ENCODE data around the gene TRIM63. TPM values are rescaled to one million over a fixed set of nuclear protein-coding genes. Genes with fewer than 3 reads are reported as not detected.
A peak's percentile ranks its signal among the peaks of the same experiment; 100 is the strongest.

The TRIM63 gene
- total and polyA plus RNA-seq, 9 of the 15 experiments (the other 6 are each of a cell fraction or from before 2014, with no cell fraction given) = 0.08 to 0.57 (median 0.36) TPM

DNA sequence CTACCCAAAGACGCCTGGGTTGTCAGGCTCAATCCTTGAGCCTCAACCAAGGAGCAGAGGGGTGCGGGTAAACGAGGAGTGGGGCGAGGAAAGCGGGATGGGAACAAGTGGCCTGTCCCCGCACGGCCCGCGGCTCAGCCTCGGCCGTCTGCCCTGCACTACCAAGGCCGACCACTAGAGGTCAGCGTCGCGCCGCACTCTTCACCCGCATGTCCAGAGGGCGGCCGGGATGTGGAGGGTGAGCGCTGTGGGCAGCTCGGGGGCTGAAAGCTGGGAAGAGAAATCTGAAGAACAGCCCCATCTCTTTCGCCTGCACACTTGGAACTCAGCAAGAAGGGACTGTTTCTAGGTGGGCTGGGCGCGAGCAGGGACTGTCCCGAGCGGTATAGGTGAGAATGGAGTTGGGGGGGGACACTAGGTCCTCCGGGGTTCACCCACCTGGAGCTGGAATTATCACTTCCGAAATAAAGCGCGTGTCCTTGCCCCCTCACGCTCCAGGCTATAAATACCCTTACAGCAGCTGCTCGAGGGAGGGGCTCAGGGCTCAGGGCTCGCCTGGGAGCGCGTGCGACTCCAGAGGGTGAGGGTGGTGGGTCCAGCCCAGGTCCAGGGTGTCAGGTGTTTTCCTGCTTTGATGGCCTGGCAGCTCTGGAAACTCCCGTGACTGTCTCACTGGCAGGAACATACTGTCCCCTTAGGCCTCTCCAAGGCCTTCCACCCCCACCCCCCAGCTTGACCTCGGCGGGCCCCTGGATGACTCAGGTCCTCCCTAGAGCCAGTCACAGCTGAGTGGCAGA, 31.3 kb downstream of the TRIM63 start (continued):
- TF ChIP-seq, protein P1, sequence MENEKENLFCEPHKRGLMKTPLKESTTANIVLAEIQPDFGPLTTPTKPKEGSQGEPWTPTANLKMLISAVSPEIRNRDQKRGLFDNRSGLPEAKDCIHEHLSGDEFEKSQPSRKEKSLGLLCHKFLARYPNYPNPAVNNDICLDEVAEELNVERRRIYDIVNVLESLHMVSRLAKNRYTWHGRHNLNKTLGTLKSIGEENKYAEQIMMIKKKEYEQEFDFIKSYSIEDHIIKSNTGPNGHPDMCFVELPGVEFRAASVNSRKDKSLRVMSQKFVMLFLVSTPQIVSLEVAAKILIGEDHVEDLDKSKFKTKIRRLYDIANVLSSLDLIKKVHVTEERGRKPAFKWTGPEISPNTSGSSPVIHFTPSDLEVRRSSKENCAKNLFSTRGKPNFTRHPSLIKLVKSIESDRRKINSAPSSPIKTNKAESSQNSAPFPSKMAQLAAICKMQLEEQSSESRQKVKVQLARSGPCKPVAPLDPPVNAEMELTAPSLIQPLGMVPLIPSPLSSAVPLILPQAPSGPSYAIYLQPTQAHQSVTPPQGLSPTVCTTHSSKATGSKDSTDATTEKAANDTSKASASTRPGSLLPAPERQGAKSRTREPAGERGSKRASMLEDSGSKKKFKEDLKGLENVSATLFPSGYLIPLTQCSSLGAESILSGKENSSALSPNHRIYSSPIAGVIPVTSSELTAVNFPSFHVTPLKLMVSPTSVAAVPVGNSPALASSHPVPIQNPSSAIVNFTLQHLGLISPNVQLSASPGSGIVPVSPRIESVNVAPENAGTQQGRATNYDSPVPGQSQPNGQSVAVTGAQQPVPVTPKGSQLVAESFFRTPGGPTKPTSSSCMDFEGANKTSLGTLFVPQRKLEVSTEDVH (IDR thresholded peaks at IDR 0.05; ENCODE audit: low read depth, partially characterized antibody) = no peak
- TF ChIP-seq NEUROD1 (IDR thresholded peaks at IDR 0.05; ENCODE audit: borderline replicate concordance, low read depth, low read length, partially characterized antibody) = no peak
- TF ChIP-seq MECOM (CRISPR knock-in tag; IDR thresholded peaks at IDR 0.05) = no peak
- TF ChIP-seq, protein P2, sequence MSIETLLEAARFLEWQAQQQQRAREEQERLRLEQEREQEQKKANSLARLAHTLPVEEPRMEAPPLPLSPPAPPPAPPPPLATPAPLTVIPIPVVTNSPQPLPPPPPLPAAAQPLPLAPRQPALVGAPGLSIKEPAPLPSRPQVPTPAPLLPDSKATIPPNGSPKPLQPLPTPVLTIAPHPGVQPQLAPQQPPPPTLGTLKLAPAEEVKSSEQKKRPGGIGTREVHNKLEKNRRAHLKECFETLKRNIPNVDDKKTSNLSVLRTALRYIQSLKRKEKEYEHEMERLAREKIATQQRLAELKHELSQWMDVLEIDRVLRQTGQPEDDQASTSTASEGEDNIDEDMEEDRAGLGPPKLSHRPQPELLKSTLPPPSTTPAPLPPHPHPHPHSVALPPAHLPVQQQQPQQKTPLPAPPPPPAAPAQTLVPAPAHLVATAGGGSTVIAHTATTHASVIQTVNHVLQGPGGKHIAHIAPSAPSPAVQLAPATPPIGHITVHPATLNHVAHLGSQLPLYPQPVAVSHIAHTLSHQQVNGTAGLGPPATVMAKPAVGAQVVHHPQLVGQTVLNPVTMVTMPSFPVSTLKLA (conservative IDR thresholded peaks at IDR 0.05) = no peak; a peak in 1 of 4 replicates
- TF ChIP-seq, protein P3, sequence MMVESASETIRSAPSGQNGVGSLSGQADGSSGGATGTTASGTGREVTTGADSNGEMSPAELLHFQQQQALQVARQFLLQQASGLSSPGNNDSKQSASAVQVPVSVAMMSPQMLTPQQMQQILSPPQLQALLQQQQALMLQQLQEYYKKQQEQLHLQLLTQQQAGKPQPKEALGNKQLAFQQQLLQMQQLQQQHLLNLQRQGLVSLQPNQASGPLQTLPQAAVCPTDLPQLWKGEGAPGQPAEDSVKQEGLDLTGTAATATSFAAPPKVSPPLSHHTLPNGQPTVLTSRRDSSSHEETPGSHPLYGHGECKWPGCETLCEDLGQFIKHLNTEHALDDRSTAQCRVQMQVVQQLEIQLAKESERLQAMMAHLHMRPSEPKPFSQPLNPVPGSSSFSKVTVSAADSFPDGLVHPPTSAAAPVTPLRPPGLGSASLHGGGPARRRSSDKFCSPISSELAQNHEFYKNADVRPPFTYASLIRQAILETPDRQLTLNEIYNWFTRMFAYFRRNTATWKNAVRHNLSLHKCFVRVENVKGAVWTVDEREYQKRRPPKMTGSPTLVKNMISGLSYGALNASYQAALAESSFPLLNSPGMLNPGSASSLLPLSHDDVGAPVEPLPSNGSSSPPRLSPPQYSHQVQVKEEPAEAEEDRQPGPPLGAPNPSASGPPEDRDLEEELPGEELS (CRISPR knock-in tag; IDR thresholded peaks at IDR 0.05; ENCODE audit: borderline replicate concordance) = no peak
- peak; percentile 95 for TF ChIP-seq STAG1 (CRISPR knock-in tag; IDR thresholded peaks at IDR 0.05; ENCODE audit: borderline replicate concordance)
- TF ChIP-seq ATF7 (IDR thresholded peaks at IDR 0.05) = no peak; the same call in 1 of the 2 replicates
- no peak for TF ChIP-seq SMAD3 (CRISPR knock-in tag; conservative IDR thresholded peaks at IDR 0.05)
- no peak for TF ChIP-seq ZNF589 (CRISPR knock-in tag; IDR thresholded peaks at IDR 0.05; ENCODE audit: low read depth)
- TF ChIP-seq EP300 (IDR thresholded peaks at IDR 0.05; ENCODE audit: low read length) = no peak; the same call in 1 of the 2 replicates
- no peak for TF ChIP-seq ZNF780A (CRISPR knock-in tag; IDR thresholded peaks at IDR 0.05)
- no peak for TF ChIP-seq SREBF2 (CRISPR knock-in tag; IDR thresholded peaks at IDR 0.05)
- no peak; the same call in 1 of the 2 replicates for TF ChIP-seq ELF2 (CRISPR knock-in tag; IDR thresholded peaks at IDR 0.05)
- no peak for TF ChIP-seq ZNF644 (tag; IDR thresholded peaks at IDR 0.05; ENCODE audit: low read depth)
- TF ChIP-seq ZC3H11A (IDR thresholded peaks at IDR 0.05; ENCODE audit: low read depth, low read length) = no peak
- peak; percentile 81 for TF ChIP-seq CC2D1A (IDR thresholded peaks at IDR 0.05)
